ENCODE data around the gene STOML2. TPM values are rescaled to one million over a fixed set of nuclear protein-coding genes. Genes with fewer than 3 reads are reported as not detected.

Gene STOML2
- total and polyA plus RNA-seq, 9 of the 15 experiments (the other 6 are each of a cell fraction or from before 2014, with no cell fraction given): 110 to 220 (median 174) TPM

GRCh38 chr9:35072461-35073278 is 30.3 kb downstream of the STOML2 start, which contains the start of gene VCP (continued):
- TF ChIP-seq, protein P1, sequence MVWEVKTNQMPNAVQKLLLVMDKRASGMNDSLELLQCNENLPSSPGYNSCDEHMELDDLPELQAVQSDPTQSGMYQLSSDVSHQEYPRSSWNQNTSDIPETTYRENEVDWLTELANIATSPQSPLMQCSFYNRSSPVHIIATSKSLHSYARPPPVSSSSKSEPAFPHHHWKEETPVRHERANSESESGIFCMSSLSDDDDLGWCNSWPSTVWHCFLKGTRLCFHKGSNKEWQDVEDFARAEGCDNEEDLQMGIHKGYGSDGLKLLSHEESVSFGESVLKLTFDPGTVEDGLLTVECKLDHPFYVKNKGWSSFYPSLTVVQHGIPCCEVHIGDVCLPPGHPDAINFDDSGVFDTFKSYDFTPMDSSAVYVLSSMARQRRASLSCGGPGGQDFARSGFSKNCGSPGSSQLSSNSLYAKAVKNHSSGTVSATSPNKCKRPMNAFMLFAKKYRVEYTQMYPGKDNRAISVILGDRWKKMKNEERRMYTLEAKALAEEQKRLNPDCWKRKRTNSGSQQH (CRISPR knock-in tag; IDR thresholded peaks at IDR 0.05): no peak
- TF ChIP-seq FOXK2 (conservative IDR thresholded peaks at IDR 0.05 in 1 of 2, IDR thresholded peaks at IDR 0.05 in 1 of 2; ENCODE audit: low read depth in 2 of 2) (0 out of 4 replicates have a peak, but pooled peaks of 1 of the 2 experiments have one; percentile 25), MEF2D (tag; conservative IDR thresholded peaks at IDR 0.05; ENCODE audit: low read depth) (no peak), TGIF2 (CRISPR knock-in tag; IDR thresholded peaks at IDR 0.05) (no peak), SAP30 (IDR thresholded peaks at IDR 0.05; ENCODE audit: borderline replicate concordance, insufficient read depth, low read depth, low read length, poor library complexity, severe bottlenecking) (no peak), KLF1 (tag; IDR thresholded peaks at IDR 0.05) (peak; percentile 58; the same call in 1 of the 2 replicates), POLR2A (conservative IDR thresholded peaks at IDR 0.05) (peak; percentile 96), BDP1 (IDR thresholded peaks at IDR 0.05; ENCODE audit: insufficient read depth, insufficient read length) (no peak), ZNF174 (CRISPR knock-in tag; IDR thresholded peaks at IDR 0.05) (no peak), ATF7 (IDR thresholded peaks at IDR 0.05) (0 out of 2 replicates have a peak, but pooled peaks have one; percentile 52), SP1 (CRISPR knock-in tag; IDR thresholded peaks at IDR 0.05) (peak; percentile 75; the same call in 1 of the 2 replicates), ZNF197 (CRISPR knock-in tag; IDR thresholded peaks at IDR 0.05; ENCODE audit: low read depth) (no peak), DDX20 (tag; IDR thresholded peaks at IDR 0.05; ENCODE audit: low read depth) (no peak), HCFC1 (IDR thresholded peaks at IDR 0.05; ENCODE audit: low read depth, low read length) (no peak), RFX1 (IDR thresholded peaks at IDR 0.05) (peak; percentile 86), CBFA2T3 (IDR thresholded peaks at IDR 0.05) (no peak), POLR2AphosphoS2 (IDR thresholded peaks at IDR 0.05; ENCODE audit: low read length) (peak; percentile 80; the same call in 1 of the 2 replicates), THRAP3 (IDR thresholded peaks at IDR 0.05; ENCODE audit: borderline replicate concordance) (no peak), ARID1B (IDR thresholded peaks at IDR 0.05) (no peak), SRSF3 (IDR thresholded peaks at IDR 0.05; ENCODE audit: insufficient read depth, low read length) (no peak), EP400 (IDR thresholded peaks at IDR 0.05) (peak; percentile 72), MED1 (CRISPR knock-in tag; IDR thresholded peaks at IDR 0.05; ENCODE audit: borderline replicate concordance) (no peak), XRCC3 (IDR thresholded peaks at IDR 0.05) (no peak), EGR1 (conservative IDR thresholded peaks at IDR 0.05) (no peak), RBM15 (IDR thresholded peaks at IDR 0.05; ENCODE audit: insufficient read depth, low read length) (no peak), SP2 (IDR thresholded peaks at IDR 0.05; ENCODE audit: extremely low read depth, low read depth, low read length, poor library complexity, severe bottlenecking) (peak; percentile 76)
- TF ChIP-seq, protein P2, sequence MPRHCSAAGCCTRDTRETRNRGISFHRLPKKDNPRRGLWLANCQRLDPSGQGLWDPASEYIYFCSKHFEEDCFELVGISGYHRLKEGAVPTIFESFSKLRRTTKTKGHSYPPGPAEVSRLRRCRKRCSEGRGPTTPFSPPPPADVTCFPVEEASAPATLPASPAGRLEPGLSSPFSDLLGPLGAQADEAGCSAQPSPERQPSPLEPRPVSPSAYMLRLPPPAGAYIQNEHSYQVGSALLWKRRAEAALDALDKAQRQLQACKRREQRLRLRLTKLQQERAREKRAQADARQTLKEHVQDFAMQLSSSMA (CRISPR knock-in tag; IDR thresholded peaks at IDR 0.05): no peak
- TF ChIP-seq, protein P3, sequence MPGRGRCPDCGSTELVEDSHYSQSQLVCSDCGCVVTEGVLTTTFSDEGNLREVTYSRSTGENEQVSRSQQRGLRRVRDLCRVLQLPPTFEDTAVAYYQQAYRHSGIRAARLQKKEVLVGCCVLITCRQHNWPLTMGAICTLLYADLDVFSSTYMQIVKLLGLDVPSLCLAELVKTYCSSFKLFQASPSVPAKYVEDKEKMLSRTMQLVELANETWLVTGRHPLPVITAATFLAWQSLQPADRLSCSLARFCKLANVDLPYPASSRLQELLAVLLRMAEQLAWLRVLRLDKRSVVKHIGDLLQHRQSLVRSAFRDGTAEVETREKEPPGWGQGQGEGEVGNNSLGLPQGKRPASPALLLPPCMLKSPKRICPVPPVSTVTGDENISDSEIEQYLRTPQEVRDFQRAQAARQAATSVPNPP (IDR thresholded peaks at IDR 0.05; ENCODE audit: borderline replicate concordance, insufficient read depth, insufficient read length): no peak
